Measurements from ENCODE around the gene AP3S2.
"Not testable (repeated sequence)": the region's sequence is repeated elsewhere in the genome, so short reads cannot be mapped to it uniquely, and the experiment has no call there.

AP3S2 gene

GRCh38 chr15:89785774-89786140 lies 108.0 kb downstream of the AP3S2 start:
- DNase-seq = no peak

GRCh38 chr15:89785064-89785773 lies 108.6 kb downstream of the AP3S2 start:
- DNase-seq = no peak
- H3K27me3 Mint-ChIP-seq = peaks cover 14% of the 10 kb centered on the region
- H3K4me1 Mint-ChIP-seq (ENCODE audit: low read depth) = peaks cover 15% of the 10 kb centered on the region
- H3K36me3 Mint-ChIP-seq (ENCODE audit: low read depth) = no peaks in the 10 kb centered on the region
- H3K27ac Mint-ChIP-seq = no peak overlapping the region
- H3K9me3 Mint-ChIP-seq = peaks cover 8% of the 10 kb centered on the region
- H3K4me3 Mint-ChIP-seq = no peak overlapping the region

More at GRCh38 chr15:89785774-89786140, 108.0 kb downstream of the AP3S2 start:
- peaks cover 8% of the 10 kb centered on the region for H3K9me3 Mint-ChIP-seq
- H3K36me3 Mint-ChIP-seq (ENCODE audit: low read depth) = no peaks in the 10 kb centered on the region
- H3K27ac Mint-ChIP-seq = no peak overlapping the region
- peaks cover 9% of the 10 kb centered on the region for H3K27me3 Mint-ChIP-seq
- peaks cover 12% of the 10 kb centered on the region for H3K4me1 Mint-ChIP-seq (ENCODE audit: low read depth)
- H3K4me3 Mint-ChIP-seq = no peak overlapping the region

- Mint-ChIP-seq H3K27ac (no peak overlapping the region), H3K9me3 (peaks cover 8% of the 10 kb centered on the region), H3K4me3 (no peak overlapping the region), H3K4me1 (ENCODE audit: low read depth) (peaks cover 15% of the 10 kb centered on the region), H3K27me3 (peaks cover 15% of the 10 kb centered on the region), H3K36me3 (ENCODE audit: low read depth) (no peaks in the 10 kb centered on the region)
- no peak for DNase-seq
Observed at GRCh38 chr15:89784686-89784960, 109.2 kb downstream of the AP3S2 start.

GRCh38 chr15:89783861-89784685 lies 109.7 kb downstream of the AP3S2 start:
- Mint-ChIP-seq H3K4me3 (no peak overlapping the region), H3K36me3 (ENCODE audit: low read depth) (no peaks in the 10 kb centered on the region), H3K27ac (no peak overlapping the region), H3K27me3 (peaks cover 19% of the 10 kb centered on the region), H3K4me1 (ENCODE audit: low read depth) (peaks cover 15% of the 10 kb centered on the region), H3K9me3 (peaks cover 8% of the 10 kb centered on the region)
- no peak for DNase-seq

- Mint-ChIP-seq H3K36me3 (ENCODE audit: low read depth) (no peaks in the 10 kb centered on the region), H3K27me3 (peaks cover 23% of the 10 kb centered on the region), H3K9me3 (peaks cover 7% of the 10 kb centered on the region), H3K4me3 (no peak overlapping the region), H3K4me1 (ENCODE audit: low read depth) (peaks cover 15% of the 10 kb centered on the region), H3K27ac (no peak overlapping the region)
- no peak for DNase-seq
Observed at GRCh38 chr15:89783111-89783860, 110.5 kb downstream of the AP3S2 start.

- H3K27ac Mint-ChIP-seq; DNase-seq; H3K9me3 Mint-ChIP-seq; H3K4me3 Mint-ChIP-seq; H3K36me3 Mint-ChIP-seq (ENCODE audit: low read depth): not testable (repeated sequence)
- Mint-ChIP-seq H3K4me1 (ENCODE audit: low read depth) (peaks cover 15% of the 10 kb centered on the region), H3K27me3 (peaks cover 27% of the 10 kb centered on the region)
Observed at GRCh38 chr15:89782619-89782950, 111.2 kb downstream of the AP3S2 start.

- Mint-ChIP-seq H3K4me1 (ENCODE audit: low read depth) (peaks cover 15% of the 10 kb centered on the region), H3K27ac (no peak overlapping the region), H3K36me3 (ENCODE audit: low read depth) (no peaks in the 10 kb centered on the region), H3K4me3 (no peak overlapping the region), H3K9me3 (no peaks in the 10 kb centered on the region), H3K27me3 (peaks cover 32% of the 10 kb centered on the region)
- DNase-seq = no peak
Observed at GRCh38 chr15:89781891-89782618, 111.7 kb downstream of the AP3S2 start.

- Mint-ChIP-seq H3K9me3 (no peaks in the 10 kb centered on the region), H3K27ac (no peak overlapping the region), H3K4me3 (no peak overlapping the region), H3K27me3 (peaks cover 37% of the 10 kb centered on the region), H3K36me3 (ENCODE audit: low read depth) (no peaks in the 10 kb centered on the region), H3K4me1 (ENCODE audit: low read depth) (peaks cover 17% of the 10 kb centered on the region)
- DNase-seq = no peak
Observed at GRCh38 chr15:89781055-89781454, 112.7 kb downstream of the AP3S2 start.

GRCh38 chr15:89780601-89781000 lies 113.2 kb downstream of the AP3S2 start:
- Mint-ChIP-seq H3K4me3 (no peak overlapping the region), H3K27ac (peak overlapping the region; percentile 1), H3K4me1 (ENCODE audit: low read depth) (peaks cover 17% of the 10 kb centered on the region), H3K9me3 (no peaks in the 10 kb centered on the region), H3K36me3 (ENCODE audit: low read depth) (no peaks in the 10 kb centered on the region), H3K27me3 (peaks cover 39% of the 10 kb centered on the region)
- DNase-seq = no peak

Measured in activated T-cell treated with anti-CD3 and anti-CD28 coated beads, Interleukin-2, amount 50 U/mL, for 24 hours (primary cell).